ENCODE measurements around the gene RELB. TPM values are rescaled to one million over a fixed set of nuclear protein-coding genes. Genes with fewer than 3 reads are reported as not detected.
"Not testable (repeated sequence)": the region's sequence is repeated elsewhere in the genome, so short reads cannot be mapped to it uniquely, and the experiment has no call there.

RELB gene
- total and polyA plus RNA-seq, 7 experiments from 2014 or later: 13.4 to 87.3 (median 33.0) TPM

GRCh38 chr19:44969437-44969836, 31.8 kb upstream of the RELB start:
- no peak for ATAC-seq

GRCh38 chr19:44971451-44971850, 29.8 kb upstream of the RELB start:
- H3K9me3 Mint-ChIP-seq; H3K27ac ChIP-seq (ENCODE audit: low read depth, low read length); intact Hi-C loops (cut with micrococcal nuclease); H3K4me3 Mint-ChIP-seq; H3K27ac Mint-ChIP-seq; CTCF ChIA-PET; H3K27me3 ChIP-seq (ENCODE audit: control insufficient read depth in 2 of 2, insufficient read depth in 2 of 2, low read length in 2 of 2); H3K4me3 ChIP-seq (ENCODE audit: low read length); H3K9me3 ChIP-seq (ENCODE audit: control insufficient read depth in 2 of 3, low read length in 3 of 3); H3K4me1 Mint-ChIP-seq; H3K4me1 ChIP-seq (ENCODE audit: control insufficient read depth in 2 of 2, insufficient read depth in 2 of 2, low read length in 2 of 2); H3K27me3 Mint-ChIP-seq; DNase-seq; ATAC-seq: not testable (repeated sequence)
- peaks cover 0 to 31% (median 11%) of the 10 kb centered on the region in 5 donors for H3K36me3 Mint-ChIP-seq
- peaks cover 17 to 62% (median 22%) of the 10 kb centered on the region in 3 experiments for H3K36me3 ChIP-seq (ENCODE audit: control insufficient read depth in 2 of 3, insufficient read depth in 3 of 3, low read length in 3 of 3)
- POLR2A ChIA-PET: interaction anchor here (0.5 kb wide), 1 partner anchor 17 kb away, joined by 5 read pairs; no protein-coding TSS in a partner anchor

More at GRCh38 chr19:44969437-44969836, 31.8 kb upstream of the RELB start:
- intact Hi-C loops (cut with micrococcal nuclease): no loop called here
- Mint-ChIP-seq H3K27ac (no peak overlapping the region), H3K27me3 (no peaks in the 10 kb centered on the region), H3K36me3 (peaks cover 3 to 23% (median 14%) of the 10 kb centered on the region in 5 donors), H3K4me3 (no peak overlapping the region), H3K9me3 (no peaks in the 10 kb centered on the region), H3K4me1 (peaks cover 0 to 7% (median 0%) of the 10 kb centered on the region in 7 donors)
- no peaks in the 10 kb centered on the region for H3K4me1 ChIP-seq (ENCODE audit: control insufficient read depth in 2 of 2, insufficient read depth in 2 of 2, low read length in 2 of 2)
- peaks cover 4 to 51% (median 8%) of the 10 kb centered on the region in 3 experiments for H3K36me3 ChIP-seq (ENCODE audit: control insufficient read depth in 2 of 3, insufficient read depth in 3 of 3, low read length in 3 of 3)
- no peaks in the 10 kb centered on the region for H3K27me3 ChIP-seq (ENCODE audit: control insufficient read depth in 2 of 2, insufficient read depth in 2 of 2, low read length in 2 of 2)
- no peak for DNase-seq
- no peaks in the 10 kb centered on the region for H3K9me3 ChIP-seq (ENCODE audit: control insufficient read depth in 2 of 3, low read length in 3 of 3)
- H3K27ac ChIP-seq (ENCODE audit: low read depth, low read length): no peak overlapping the region
- no peak overlapping the region for H3K4me3 ChIP-seq (ENCODE audit: low read length)
- POLR2A ChIA-PET: no interaction called here
- CTCF ChIA-PET: no interaction called here

GRCh38 chr19:44972802-44973201, 28.5 kb upstream of the RELB start:
- Histone ChIP-seq H3K9me3 (ENCODE audit: control insufficient read depth in 2 of 3, low read length in 3 of 3) (no peaks in the 10 kb centered on the region), H3K27me3 (ENCODE audit: control insufficient read depth in 2 of 2, insufficient read depth in 2 of 2, low read length in 2 of 2) (no peaks in the 10 kb centered on the region), H3K27ac (ENCODE audit: low read depth, low read length) (no peak overlapping the region), H3K36me3 (ENCODE audit: control insufficient read depth in 2 of 3, insufficient read depth in 3 of 3, low read length in 3 of 3) (peaks cover 26 to 70% (median 30%) of the 10 kb centered on the region in 3 experiments), H3K4me3 (ENCODE audit: low read length) (no peak overlapping the region), H3K4me1 (ENCODE audit: control insufficient read depth in 2 of 2, insufficient read depth in 2 of 2, low read length in 2 of 2) (no peaks in the 10 kb centered on the region)
- Mint-ChIP-seq H3K27ac (no peak overlapping the region), H3K36me3 (peaks cover 0 to 38% (median 7%) of the 10 kb centered on the region in 5 donors), H3K9me3 (no peaks in the 10 kb centered on the region), H3K4me3 (no peak overlapping the region), H3K4me1 (peaks cover 0 to 5% (median 0%) of the 10 kb centered on the region in 7 donors), H3K27me3 (no peaks in the 10 kb centered on the region)
- ChIA-PET CTCF (no interaction called here), POLR2A (no interaction called here)
- DNase-seq (no peak), ATAC-seq (no peak)
- intact Hi-C loops (cut with micrococcal nuclease): no loop called here

- intact Hi-C loops (cut with micrococcal nuclease): no loop called here
Measured at GRCh38 chr19:44973982-44974735, 27.1 kb upstream of the RELB start.

GRCh38 chr19:44974857-44975256, 26.4 kb upstream of the RELB start:
- Histone ChIP-seq H3K4me1 (ENCODE audit: control insufficient read depth in 2 of 2, insufficient read depth in 2 of 2, low read length in 2 of 2) (no peaks in the 10 kb centered on the region), H3K4me3 (ENCODE audit: low read length) (no peak overlapping the region), H3K27me3 (ENCODE audit: control insufficient read depth in 2 of 2, insufficient read depth in 2 of 2, low read length in 2 of 2) (no peaks in the 10 kb centered on the region), H3K36me3 (ENCODE audit: control insufficient read depth in 2 of 3, insufficient read depth in 3 of 3, low read length in 3 of 3) (peaks cover 26 to 78% (median 40%) of the 10 kb centered on the region in 3 experiments), H3K27ac (ENCODE audit: low read depth, low read length) (no peak overlapping the region), H3K9me3 (ENCODE audit: control insufficient read depth in 2 of 3, low read length in 3 of 3) (no peaks in the 10 kb centered on the region)
- Mint-ChIP-seq H3K27ac (no peak overlapping the region), H3K27me3 (no peaks in the 10 kb centered on the region), H3K4me1 (peaks cover 0 to 5% (median 0%) of the 10 kb centered on the region in 7 donors), H3K9me3 (no peaks in the 10 kb centered on the region), H3K4me3 (no peak overlapping the region), H3K36me3 (peaks cover 0 to 40% (median 10%) of the 10 kb centered on the region in 5 donors)
- ChIA-PET POLR2A (interaction anchor here (0.6 kb wide), 1 partner anchor 230 kb away, joined by 4 read pairs; no protein-coding TSS in a partner anchor), CTCF (no interaction called here)
- intact Hi-C loops (cut with micrococcal nuclease): no loop called here
- DNase-seq: no peak
- ATAC-seq: no peak

More at GRCh38 chr19:44973982-44974735, 27.1 kb upstream of the RELB start:
- no peak overlapping the region for H3K27ac Mint-ChIP-seq
- Histone ChIP-seq H3K27ac (ENCODE audit: low read depth, low read length) (no peak overlapping the region), H3K4me1 (ENCODE audit: control insufficient read depth in 2 of 2, insufficient read depth in 2 of 2, low read length in 2 of 2) (no peaks in the 10 kb centered on the region), H3K4me3 (ENCODE audit: low read length) (no peak overlapping the region), H3K36me3 (ENCODE audit: control insufficient read depth in 2 of 3, insufficient read depth in 3 of 3, low read length in 3 of 3) (peaks cover 26 to 73% (median 35%) of the 10 kb centered on the region in 3 experiments), H3K27me3 (ENCODE audit: control insufficient read depth in 2 of 2, insufficient read depth in 2 of 2, low read length in 2 of 2) (no peaks in the 10 kb centered on the region), H3K9me3 (ENCODE audit: control insufficient read depth in 2 of 3, low read length in 3 of 3) (no peaks in the 10 kb centered on the region)
- ChIA-PET POLR2A (no interaction called here), CTCF (no interaction called here)
- DNase-seq (no peak), ATAC-seq (no peak)
- H3K36me3 Mint-ChIP-seq: peaks cover 0 to 38% (median 10%) of the 10 kb centered on the region in 5 donors
- no peaks in the 10 kb centered on the region for H3K9me3 Mint-ChIP-seq
- no peak overlapping the region for H3K4me3 Mint-ChIP-seq
- H3K4me1 Mint-ChIP-seq: peaks cover 0 to 5% (median 0%) of the 10 kb centered on the region in 7 donors
- H3K27me3 Mint-ChIP-seq: no peaks in the 10 kb centered on the region

GRCh38 chr19:44975444-44975843, 25.8 kb upstream of the RELB start:
- CTCF ChIA-PET: interaction anchor here (0.7 kb wide), 1 partner anchor 1344 kb away, joined by 3 read pairs; no protein-coding TSS in a partner anchor
- intact Hi-C loops (cut with micrococcal nuclease): no loop called here
- Mint-ChIP-seq H3K27me3 (no peaks in the 10 kb centered on the region), H3K4me3 (no peak overlapping the region), H3K4me1 (peaks cover 0 to 4% (median 0%) of the 10 kb centered on the region in 7 donors), H3K27ac (no peak overlapping the region), H3K36me3 (peaks cover 0 to 41% (median 10%) of the 10 kb centered on the region in 5 donors), H3K9me3 (no peaks in the 10 kb centered on the region)
- no peak for DNase-seq
- H3K27me3 ChIP-seq (ENCODE audit: control insufficient read depth in 2 of 2, insufficient read depth in 2 of 2, low read length in 2 of 2): no peaks in the 10 kb centered on the region
- H3K36me3 ChIP-seq (ENCODE audit: control insufficient read depth in 2 of 3, insufficient read depth in 3 of 3, low read length in 3 of 3): peaks cover 26 to 77% (median 37%) of the 10 kb centered on the region in 3 experiments
- ATAC-seq: no peak
- no peaks in the 10 kb centered on the region for H3K9me3 ChIP-seq (ENCODE audit: control insufficient read depth in 2 of 3, low read length in 3 of 3)
- H3K27ac ChIP-seq (ENCODE audit: low read depth, low read length): no peak overlapping the region
- H3K4me1 ChIP-seq (ENCODE audit: control insufficient read depth in 2 of 2, insufficient read depth in 2 of 2, low read length in 2 of 2): no peaks in the 10 kb centered on the region
- no peak overlapping the region for H3K4me3 ChIP-seq (ENCODE audit: low read length)
- POLR2A ChIA-PET: interaction anchor here (0.6 to 1.3 kb wide), 2 partner anchors 18 to 229 kb away, joined by 3 to 4 read pairs; no protein-coding TSS in a partner anchor
